T-helper 2 cell (primary cell): Measurements from ENCODE around the gene PRKRIP1.
"Not testable (repeated sequence)": the region's sequence is repeated elsewhere in the genome, so short reads cannot be mapped to it uniquely, and the experiment has no call there.

Experiments used
- DNase-seq, 5 experiments: peaks; one replicate each; pipeline versions ENCODE4 v3.0.0 to v3.0.0-alpha.2; 2012 to 2022

Gene PRKRIP1

GRCh38 chr7:102431617-102432298 is 35.6 kb downstream of the PRKRIP1 start:
- DNase-seq, result peak; percentile 19 to 90 (median 50)

GRCh38 chr7:102432442-102433218 is 36.5 kb downstream of the PRKRIP1 start:
- DNase-seq, result peak in 1 of 5 experiments; percentile 40

- DNase-seq, result peak; percentile 75 to 88 (median 81)
Measured at GRCh38 chr7:102433219-102434038, 37.3 kb downstream of the PRKRIP1 start, which contains the start of gene ORAI2. Gene ORAI2 (plus strand): TSS chr7:102433575. CDS start chr7:102438957, 5,382 bp downstream.

GRCh38 chr7:102434039-102434486 is 37.9 kb downstream of the PRKRIP1 start:
- DNase-seq, result peak in 1 of 5 experiments; percentile 39

- DNase-seq, result no peak
Measured at GRCh38 chr7:102436118-102436517, 40.0 kb downstream of the PRKRIP1 start.

GRCh38 chr7:102439963-102440795 is 44.0 kb downstream of the PRKRIP1 start:
- no peak for DNase-seq

GRCh38 chr7:102444961-102445673 is 49.0 kb downstream of the PRKRIP1 start:
- DNase-seq, result no peak

GRCh38 chr7:102445674-102446071 is 49.5 kb downstream of the PRKRIP1 start:
- DNase-seq, result no peak

GRCh38 chr7:102446387-102447156 is 50.4 kb downstream of the PRKRIP1 start:
- no peak for DNase-seq

GRCh38 chr7:102447311-102447710 is 51.1 kb downstream of the PRKRIP1 start:
- no peak for DNase-seq

- no peak for DNase-seq
Measured at GRCh38 chr7:102449136-102449535, 53.0 kb downstream of the PRKRIP1 start.

GRCh38 chr7:102450242-102450641 is 54.1 kb downstream of the PRKRIP1 start:
- peak in 4 of 5 experiments; percentile 25 to 55 (median 35) for DNase-seq

- DNase-seq, result no peak
Measured at GRCh38 chr7:102451371-102452054, 55.4 kb downstream of the PRKRIP1 start.

GRCh38 chr7:102452451-102452850 is 56.3 kb downstream of the PRKRIP1 start:
- no peak for DNase-seq

- DNase-seq, result no peak
Measured at GRCh38 chr7:102453319-102453718, 57.2 kb downstream of the PRKRIP1 start.

GRCh38 chr7:102454468-102454867 is 58.3 kb downstream of the PRKRIP1 start:
- no peak for DNase-seq

GRCh38 chr7:102454932-102455331 is 58.8 kb downstream of the PRKRIP1 start:
- DNase-seq, result not testable (repeated sequence)

- DNase-seq, result no peak
Measured at GRCh38 chr7:102455596-102455995, 59.4 kb downstream of the PRKRIP1 start.

- DNase-seq, result no peak
Measured at GRCh38 chr7:102456327-102456726, 60.2 kb downstream of the PRKRIP1 start.
